Neural cell (in vitro differentiated cells): ENCODE data around the gene HAO2. TPM values are rescaled to one million over a fixed set of nuclear protein-coding genes. Genes with fewer than 3 reads are reported as not detected.

Experiments
- H2AFZ ChIP-seq: fragments of 200-600, 300-800 bp; sonication (generic), shearing (Covaris generic); 2 replicates; pipeline ENCODE4 v1.6.0; 2014; ENCODE audit warnings: low read depth, mild to moderate bottlenecking, antibody characterized with exemption, low read length, moderate library complexity
- H3F3A ChIP-seq: fragments of 200-600 bp; shearing (Covaris generic); 2 replicates; pipeline ENCODE4 v1.6.1; 2016; ENCODE audit warnings: mild to moderate bottlenecking, moderate library complexity, mixed read lengths, antibody characterized with exemption, low read length; ENCODE audit not compliant: insufficient read depth, poor library complexity, severe bottlenecking
- H3K27ac ChIP-seq: fragments of 200-600, 300-800 bp; sonication (generic), shearing (Covaris generic); 2 replicates; pipeline ENCODE4 v1.5.1; 2014; ENCODE audit warnings: mild to moderate bottlenecking, low read length, moderate library complexity
- H3K27me3 ChIP-seq: fragments of 300-800, 200-600 bp; sonication (generic), shearing (Covaris generic); 2 replicates; pipeline ENCODE4 v1.6.0; 2014; ENCODE audit warnings: mild to moderate bottlenecking, low read depth, low read length, moderate library complexity; ENCODE audit not compliant: insufficient read depth
- H3K36me3 ChIP-seq: fragments of 300-800, 200-600 bp; sonication (generic), shearing (Covaris generic); 2 replicates; pipeline ENCODE4 v1.5.1; 2014; ENCODE audit warnings: mild to moderate bottlenecking, antibody characterized with exemption, low read length, moderate library complexity; ENCODE audit not compliant: insufficient read depth
- H3K4me2 ChIP-seq: fragments of 300-800, 200-600 bp; sonication (generic), shearing (Covaris generic); 2 replicates; pipeline ENCODE4 v1.6.0; 2014; ENCODE audit warnings: mild to moderate bottlenecking, low read length
- H3K4me3 ChIP-seq: fragments of 300-800, 200-600 bp; sonication (generic), shearing (Covaris generic); 2 replicates; pipeline ENCODE4 v1.5.1; 2014; ENCODE audit warnings: mild to moderate bottlenecking, low read length, moderate library complexity
- H3K79me2 ChIP-seq: fragments of 200-600 bp; shearing (Covaris generic); replicated peaks from 2 replicates; pipeline ENCODE4 v1.6.0; 2014; ENCODE audit warnings: mild to moderate bottlenecking, low read length, moderate library complexity; ENCODE audit not compliant: insufficient read depth
- H3K9ac ChIP-seq: fragments of 300-800, 200-600 bp; sonication (generic), shearing (Covaris generic); 2 replicates; pipeline ENCODE4 v1.6.1; 2016; ENCODE audit warnings: mild to moderate bottlenecking, low read length, mixed read lengths
- H3K9me2 ChIP-seq: fragments of 200-600 bp; shearing (Covaris generic); 2 replicates; pipeline ENCODE4 v1.6.1; 2016; ENCODE audit warnings: mild to moderate bottlenecking, low read length, mixed read lengths; ENCODE audit not compliant: insufficient read depth
- H3K9me3 ChIP-seq: fragments of 200-600, 300-800 bp; sonication (generic), shearing (Covaris generic); 2 replicates; pipeline ENCODE4 v1.6.1; 2016; ENCODE audit warnings: mild to moderate bottlenecking, mixed run types, low read length, moderate library complexity, mixed read lengths
- H4K20me1 ChIP-seq: fragments of 200-600 bp; shearing (Covaris generic); 2 replicates; pipeline ENCODE4 v1.6.1; 2016; ENCODE audit warnings: mild to moderate bottlenecking, mixed run types; ENCODE audit not compliant: insufficient read depth
- CTCF ChIP-seq: fragments of 450-650 bp; IDR thresholded peaks from 2 replicates; pipeline ENCODE4 v1.5.1; 2014; ENCODE audit warnings: antibody characterized with exemption, mild to moderate bottlenecking, moderate library complexity; ENCODE audit not compliant: poor library complexity, severe bottlenecking
- EP300 ChIP-seq: fragments of 450-650 bp; conservative IDR thresholded peaks from 2 replicates; pipeline ENCODE4 v1.6.1; 2014; ENCODE audit warnings: antibody characterized with exemption, mild to moderate bottlenecking, moderate library complexity; ENCODE audit not compliant: poor library complexity, severe bottlenecking
- EZH2 ChIP-seq: fragments of 200-600, 300-800 bp; shearing (Covaris generic), sonication (generic); IDR thresholded peaks from 2 replicates; pipeline ENCODE4 v1.6.1; 2014; ENCODE audit warnings: antibody characterized with exemption, low read length, borderline replicate concordance, mild to moderate bottlenecking; ENCODE audit not compliant: insufficient read depth, poor library complexity, severe bottlenecking
- MXI1 ChIP-seq: fragments of 450-650 bp; conservative IDR thresholded peaks from 2 replicates; pipeline ENCODE4 v1.6.1; 2014; ENCODE audit warnings: antibody characterized with exemption, mild to moderate bottlenecking; ENCODE audit not compliant: poor library complexity, severe bottlenecking
- POLR2AphosphoS5 ChIP-seq: IDR thresholded peaks from 2 replicates; pipeline ENCODE4 v1.6.1; 2012
- RAD21 ChIP-seq: fragments of 450-650 bp; conservative IDR thresholded peaks from 2 replicates; pipeline ENCODE4 v1.6.1; 2014; ENCODE audit warnings: antibody characterized with exemption, mild to moderate bottlenecking, moderate library complexity
- REST ChIP-seq: IDR thresholded peaks from 2 replicates; pipeline ENCODE4 v1.6.1; 2012; ENCODE audit warnings: borderline replicate concordance
- SMC3 ChIP-seq: fragments of 450-650 bp; conservative IDR thresholded peaks from 2 replicates; pipeline ENCODE4 v1.6.1; 2014; ENCODE audit warnings: antibody characterized with exemption, mild to moderate bottlenecking, moderate library complexity; ENCODE audit not compliant: poor library complexity
- TAF1 ChIP-seq: IDR thresholded peaks from 2 replicates; pipeline ENCODE4 v1.6.1; 2012; ENCODE audit warnings: low read depth
- polyA plus RNA-seq: library from polyadenylated mRNA; depleted of rRNA; stranded (reverse); fragments of >200 nt; gene quantifications from 2 replicates; pipeline ENCODE4 v1.2.3, GENCODE V29; 2014

Gene HAO2
- polyA plus RNA-seq, 1 donor from 2014 or later, result not detected

GRCh38 chr1:119409731-119410130 is 41.1 kb downstream of the HAO2 start:
- H3K79me2 ChIP-seq, result no peaks in the 10 kb centered on the region
- H3K27me3 ChIP-seq, result no peaks in the 10 kb centered on the region

GRCh38 chr1:119410961-119411360 is 42.4 kb downstream of the HAO2 start:
- no peak overlapping the region for H3K4me3 ChIP-seq
- no peaks in the 10 kb centered on the region for H3K79me2 ChIP-seq
- H3K4me2 ChIP-seq, result no peak overlapping the region
- H3K27ac ChIP-seq, result no peak overlapping the region
- H3K9me3 ChIP-seq, result no peaks in the 10 kb centered on the region
- no peaks in the 10 kb centered on the region for H3K36me3 ChIP-seq
- H3F3A ChIP-seq, result no peaks in the 10 kb centered on the region
- H3K9ac ChIP-seq, result no peak overlapping the region
- no peaks in the 10 kb centered on the region for H4K20me1 ChIP-seq
- H3K27me3 ChIP-seq, result no peaks in the 10 kb centered on the region
- no peak overlapping the region for H2AFZ ChIP-seq
- TF ChIP-seq RAD21, result no peak
- TF ChIP-seq SMC3, result no peak
- no peak for TF ChIP-seq POLR2AphosphoS5
- H3K9me2 ChIP-seq, result no peaks in the 10 kb centered on the region

More at GRCh38 chr1:119409731-119410130, 41.1 kb downstream of the HAO2 start:
- H3K9me2 ChIP-seq, result no peaks in the 10 kb centered on the region
- H3K9me3 ChIP-seq, result no peaks in the 10 kb centered on the region
- no peaks in the 10 kb centered on the region for H3K36me3 ChIP-seq
- no peak overlapping the region for H3K4me3 ChIP-seq
- no peak overlapping the region for H3K9ac ChIP-seq
- no peak overlapping the region for H3K27ac ChIP-seq
- no peak overlapping the region for H3K4me2 ChIP-seq
- no peaks in the 10 kb centered on the region for H4K20me1 ChIP-seq
- no peak overlapping the region for H2AFZ ChIP-seq
- TF ChIP-seq MXI1, result no peak
- no peak for TF ChIP-seq REST
- no peak for TF ChIP-seq CTCF
- no peak for TF ChIP-seq EP300
- no peak for TF ChIP-seq TAF1
- TF ChIP-seq RAD21, result no peak
- TF ChIP-seq EZH2, result no peak
- no peak for TF ChIP-seq SMC3
- TF ChIP-seq POLR2AphosphoS5, result no peak
- no peaks in the 10 kb centered on the region for H3F3A ChIP-seq

GRCh38 chr1:119414950-119415349 is 46.4 kb downstream of the HAO2 start, which contains the start of gene HSD3B2:
HSD3B2 (plus strand) TSS chr1:119415150; CDS start chr1:119415420, 270 bp downstream.
- no peak within 1 kb of the TSS for H2AFZ ChIP-seq
- no peaks in the 10 kb centered on the region for H3K36me3 ChIP-seq
- H3K27ac ChIP-seq, result no peak within 1 kb of the TSS

More at GRCh38 chr1:119414950-119415349, 46.4 kb downstream of the HAO2 start, which contains the start of gene HSD3B2:
- no peaks in the 10 kb centered on the region for H3F3A ChIP-seq
- no peak within 1 kb of the TSS for H3K4me2 ChIP-seq
- H3K9me2 ChIP-seq, result no peaks in the 10 kb centered on the region
- no peaks in the 10 kb centered on the region for H3K79me2 ChIP-seq
- no peaks in the 10 kb centered on the region for H3K27me3 ChIP-seq
- TF ChIP-seq EP300, result no peak
- no peaks in the 10 kb centered on the region for H4K20me1 ChIP-seq
- no peak within 1 kb of the TSS for H3K9ac ChIP-seq
- no peaks in the 10 kb centered on the region for H3K9me3 ChIP-seq
- no peak within 1 kb of the TSS for H3K4me3 ChIP-seq
